Suprapubic skin (tissue), 4 donors: ENCODE measurements around the gene SMIM41.

Experiments
- POLR2A ChIP-seq, 2 donors: fragments of 450-650 bp; IDR thresholded peaks; one replicate each; pipeline ENCODE4 v1.6.1; 2017; ENCODE audit warnings: antibody characterized with exemption in 2 of 2, mild to moderate bottlenecking in 2 of 2, moderate library complexity in 2 of 2
- POLR2AphosphoS5 ChIP-seq, 3 donors: sonication (generic); formaldehyde crosslinking; IDR thresholded peaks; one replicate each; pipeline ENCODE4 v1.6.1; 2017; ENCODE audit warnings: antibody characterized with exemption in 3 of 3
- TF ChIP-seq, protein P1 (sequence below), 2 donors: fragments of 200-600 bp in 1 of 2; fragments of 450-650 bp in 1 of 2; sonication (generic) in 1 of 2; IDR thresholded peaks; one replicate each; pipeline ENCODE4 v1.5.1; 2016 to 2019; ENCODE audit warnings: antibody characterized with exemption in 2 of 2, mild to moderate bottlenecking in 1 of 2, moderate library complexity in 1 of 2

GRCh38 chr12:52096332-52097044 lies 17.0 kb downstream of the SMIM41 start:
- TF ChIP-seq, protein P1, sequence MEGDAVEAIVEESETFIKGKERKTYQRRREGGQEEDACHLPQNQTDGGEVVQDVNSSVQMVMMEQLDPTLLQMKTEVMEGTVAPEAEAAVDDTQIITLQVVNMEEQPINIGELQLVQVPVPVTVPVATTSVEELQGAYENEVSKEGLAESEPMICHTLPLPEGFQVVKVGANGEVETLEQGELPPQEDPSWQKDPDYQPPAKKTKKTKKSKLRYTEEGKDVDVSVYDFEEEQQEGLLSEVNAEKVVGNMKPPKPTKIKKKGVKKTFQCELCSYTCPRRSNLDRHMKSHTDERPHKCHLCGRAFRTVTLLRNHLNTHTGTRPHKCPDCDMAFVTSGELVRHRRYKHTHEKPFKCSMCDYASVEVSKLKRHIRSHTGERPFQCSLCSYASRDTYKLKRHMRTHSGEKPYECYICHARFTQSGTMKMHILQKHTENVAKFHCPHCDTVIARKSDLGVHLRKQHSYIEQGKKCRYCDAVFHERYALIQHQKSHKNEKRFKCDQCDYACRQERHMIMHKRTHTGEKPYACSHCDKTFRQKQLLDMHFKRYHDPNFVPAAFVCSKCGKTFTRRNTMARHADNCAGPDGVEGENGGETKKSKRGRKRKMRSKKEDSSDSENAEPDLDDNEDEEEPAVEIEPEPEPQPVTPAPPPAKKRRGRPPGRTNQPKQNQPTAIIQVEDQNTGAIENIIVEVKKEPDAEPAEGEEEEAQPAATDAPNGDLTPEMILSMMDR (IDR thresholded peaks at IDR 0.05): no peak
- TF ChIP-seq POLR2A (IDR thresholded peaks at IDR 0.05) (no peak), POLR2AphosphoS5 (IDR thresholded peaks at IDR 0.05) (no peak)
